Smooth muscle cell (in vitro differentiated cells): ENCODE data around the gene FAM171A1. TPM values are rescaled to one million over a fixed set of nuclear protein-coding genes. Genes with fewer than 3 reads are reported as not detected.

Experiments used
- DNase-seq: peaks from one replicate; lab custom pipeline; 2025; ENCODE audit not compliant: unreplicated experiment; lab: John Stamatoyannopoulos, UW
- H2AFZ ChIP-seq: fragments of 200-600 bp; sonication (generic); 2 replicates; pipeline ENCODE4 v1.6.0; 2016; ENCODE audit warnings: antibody characterized with exemption, low read depth, mild to moderate bottlenecking
- H3F3A ChIP-seq: fragments of 200-600 bp; sonication (generic); 2 replicates; pipeline ENCODE4 v1.6.0; 2017; ENCODE audit warnings: antibody characterized with exemption, low read depth
- H3K27ac ChIP-seq: fragments of 200-600 bp; sonication (generic); 2 replicates; pipeline ENCODE4 v1.5.1; 2016; ENCODE audit warnings: low read depth, mild to moderate bottlenecking
- H3K27me3 ChIP-seq: fragments of 200-600 bp; sonication (generic); 2 replicates; pipeline ENCODE4 v1.6.1; 2016; ENCODE audit warnings: low read depth, mild to moderate bottlenecking
- H3K36me3 ChIP-seq: fragments of 200-600 bp; sonication (generic); 2 replicates; pipeline ENCODE4 v1.5.1; 2016; ENCODE audit warnings: low read depth
- H3K4me1 ChIP-seq: fragments of 200-600 bp; sonication (generic); 2 replicates; pipeline ENCODE4 v1.5.1; 2016; ENCODE audit warnings: low read depth
- H3K4me2 ChIP-seq: fragments of 200-600 bp; sonication (generic); 2 replicates; pipeline ENCODE4 v1.6.0; 2016; ENCODE audit warnings: mild to moderate bottlenecking
- H3K4me3 ChIP-seq: fragments of 200-600 bp; sonication (generic); 2 replicates; pipeline ENCODE4 v1.5.1; 2016; ENCODE audit warnings: mild to moderate bottlenecking
- H3K79me2 ChIP-seq: fragments of 200-600 bp; sonication (generic); 2 replicates; pipeline ENCODE4 v1.6.0; 2016; ENCODE audit warnings: low read depth, mild to moderate bottlenecking
- H3K9ac ChIP-seq: fragments of 200-600 bp; sonication (generic); 2 replicates; pipeline ENCODE4 v1.6.0; 2016; ENCODE audit warnings: low read depth
- H3K9me3 ChIP-seq: fragments of 200-600 bp; sonication (generic); replicated peaks from 2 replicates; pipeline ENCODE4 v1.5.1; 2016; ENCODE audit warnings: low read depth
- H4K20me1 ChIP-seq: fragments of 200-600 bp; sonication (generic); 2 replicates; pipeline ENCODE4 v1.6.0; 2016; ENCODE audit warnings: low read depth
- CTCF ChIP-seq: fragments of 200-600 bp; sonication (generic); IDR thresholded peaks from 2 replicates; pipeline ENCODE4 v1.5.1; 2017; ENCODE audit warnings: borderline replicate concordance, mild to moderate bottlenecking, antibody characterized with exemption; ENCODE audit not compliant: insufficient read depth, poor library complexity, severe bottlenecking
- whole genome bisulfite sequencing: methylation state at CpG from one replicate; pipeline ENCODE4 v1.1.7; 2016; ENCODE audit warnings: low lambda C conversion rate; 5-methylcytosine and 5-hydroxymethylcytosine counted together
- polyA plus RNA-seq: library from polyadenylated mRNA; unstranded; fragments of >200 nt; fragmentation: Nextera tagmentation; extraction: Ambion mirVana; gene quantifications from 2 replicates; pipeline ENCODE4 v1.2.1, GENCODE V29; 2016
- total RNA-seq: library from RNA; depleted of rRNA; stranded (reverse); fragments of >200 nt; gene quantifications from 2 replicates; pipeline ENCODE4 v1.2.3, GENCODE V29; 2014

Gene FAM171A1
- total and polyA plus RNA-seq, 2 experiments from 2014 or later, result 25.5 to 37.2 TPM

GRCh38 chr10:15331461-15331860 is 39.6 kb downstream of the FAM171A1 start:
- 95% methylated on average over 1 of the region's 1 CpG for WGBS
- no peak for DNase-seq
- H4K20me1 ChIP-seq, result peaks cover 90% of the 10 kb centered on the region
- no peaks in the 10 kb centered on the region for H3K27me3 ChIP-seq
- no peak overlapping the region for H3K9ac ChIP-seq
- H3K4me1 ChIP-seq, result no peaks in the 10 kb centered on the region
- TF ChIP-seq CTCF, result no peak
- H3F3A ChIP-seq, result peaks cover 3% of the 10 kb centered on the region
- no peak overlapping the region for H2AFZ ChIP-seq
- H3K9me3 ChIP-seq, result no peaks in the 10 kb centered on the region
- H3K79me2 ChIP-seq, result peaks cover 52% of the 10 kb centered on the region
- no peaks in the 10 kb centered on the region for H3K36me3 ChIP-seq
- H3K27ac ChIP-seq, result no peak overlapping the region
- H3K4me3 ChIP-seq, result no peak overlapping the region
- no peak overlapping the region for H3K4me2 ChIP-seq

GRCh38 chr10:15329437-15329836 is 41.7 kb downstream of the FAM171A1 start:
- Histone ChIP-seq H3K4me3 (no peak overlapping the region), H2AFZ (no peak overlapping the region), H4K20me1 (peaks cover 90% of the 10 kb centered on the region), H3K27ac (no peak overlapping the region), H3K4me2 (no peak overlapping the region), H3K4me1 (no peaks in the 10 kb centered on the region), H3K79me2 (peaks cover 41% of the 10 kb centered on the region), H3K36me3 (no peaks in the 10 kb centered on the region), H3K9ac (no peak overlapping the region), H3K27me3 (no peaks in the 10 kb centered on the region), H3K9me3 (no peaks in the 10 kb centered on the region), H3F3A (peaks cover 11% of the 10 kb centered on the region)
- DNase-seq, result no peak
- TF ChIP-seq CTCF, result no peak
- WGBS, result 58% methylated on average over 2 of the region's 2 CpGs

GRCh38 chr10:15325944-15326284 is 45.2 kb downstream of the FAM171A1 start:
- no peaks in the 10 kb centered on the region for H3K36me3 ChIP-seq
- TF ChIP-seq CTCF, result no peak
- H4K20me1 ChIP-seq, result peaks cover 99% of the 10 kb centered on the region
- 70% methylated on average over 4 of the region's 4 CpGs for WGBS
- H2AFZ ChIP-seq, result no peak overlapping the region
- no peak overlapping the region for H3K4me3 ChIP-seq
- no peaks in the 10 kb centered on the region for H3K9me3 ChIP-seq
- H3K9ac ChIP-seq, result no peak overlapping the region
- no peak overlapping the region for H3K4me2 ChIP-seq
- no peak overlapping the region for H3K27ac ChIP-seq
- no peaks in the 10 kb centered on the region for H3K27me3 ChIP-seq
- H3K79me2 ChIP-seq, result peaks cover 23% of the 10 kb centered on the region
- peaks cover 33% of the 10 kb centered on the region for H3F3A ChIP-seq
- H3K4me1 ChIP-seq, result peaks cover 11% of the 10 kb centered on the region
- DNase-seq, result no peak

GRCh38 chr10:15325243-15325943 is 45.7 kb downstream of the FAM171A1 start:
- H3K4me3 ChIP-seq, result no peak overlapping the region

More at GRCh38 chr10:15325243-15325943, 45.7 kb downstream of the FAM171A1 start:
- TF ChIP-seq CTCF, result no peak
- no peak overlapping the region for H3K9ac ChIP-seq
- H3K79me2 ChIP-seq, result peaks cover 23% of the 10 kb centered on the region
- H3K36me3 ChIP-seq, result no peaks in the 10 kb centered on the region
- peaks cover 12% of the 10 kb centered on the region for H3K4me1 ChIP-seq
- peaks cover 100% of the 10 kb centered on the region for H4K20me1 ChIP-seq
- no peaks in the 10 kb centered on the region for H3K27me3 ChIP-seq
- no peak overlapping the region for H3K27ac ChIP-seq
- DNase-seq, result no peak
- no peaks in the 10 kb centered on the region for H3K9me3 ChIP-seq
- H3K4me2 ChIP-seq, result no peak overlapping the region
- H3F3A ChIP-seq, result peaks cover 36% of the 10 kb centered on the region
- WGBS, result 75% methylated on average over 20 of the region's 20 CpGs
- H2AFZ ChIP-seq, result no peak overlapping the region
